Measurements from ENCODE around the gene CSF3. TPM values are rescaled to one million over a fixed set of nuclear protein-coding genes. Genes with fewer than 3 reads are reported as not detected.

Gene CSF3
- total RNA-seq, 4 donors from 2014 or later, result 2.6 to 38.9 TPM; not detected in 2

Small RNA genes lying within 50 kb of the gene (small RNA-seq; reads per million reads assigned to genes)
- 756 to 3,441 (median 1,630) reads per million in 4 donors for gene SNORD124

Other genes with a start within 250 kb of the CSF3 start
- 10 to 100 TPM in 1 of 4 donors, 1 to 10 TPM in 3; 2.2 to 13.5 (median 3.0) TPM for gene IKZF3, start 151.1 kb upstream of the CSF3 start, total RNA-seq
- gene ZPBP2, start 147.2 kb upstream of the CSF3 start, total RNA-seq, result under 1 TPM in 1 of 4 donors, not detected in 3; 0.27 TPM
- gene GSDMB, start 96.8 kb upstream of the CSF3 start, total RNA-seq, result 100 to 1,000 TPM; 109 to 142 (median 116) TPM
- 10 to 100 TPM; 47.4 to 78.9 (median 56.7) TPM for gene ORMDL3, start 87.8 kb upstream of the CSF3 start, total RNA-seq
- gene LRRC3C, start 87.7 kb upstream of the CSF3 start, total RNA-seq, result not detected
- gene GSDMA, start 52.4 kb upstream of the CSF3 start, total RNA-seq, result 1 to 10 TPM in 1 of 4 donors, not detected in 3; 3.7 TPM
- 100 to 1,000 TPM in 3 of 4 donors, 10 to 100 TPM in 1; 80.7 to 117 (median 112) TPM for gene PSMD3, start 34.6 kb upstream of the CSF3 start, total RNA-seq
- gene MED24, start 39.0 kb downstream of the CSF3 start, total RNA-seq, result 100 to 1,000 TPM in 2 of 4 donors, 10 to 100 TPM in 2; 64.3 to 294 (median 112) TPM
- gene THRA, start 47.5 kb downstream of the CSF3 start, total RNA-seq, result 10 to 100 TPM; 32.6 to 82.6 (median 58.6) TPM
- 10 to 100 TPM in 1 of 4 donors, 1 to 10 TPM in 3; 4.8 to 18.0 (median 7.3) TPM for gene NR1D1, start 85.1 kb downstream of the CSF3 start, total RNA-seq
- gene MSL1, start 106.5 kb downstream of the CSF3 start, total RNA-seq, result 100 to 1,000 TPM in 2 of 4 donors, 10 to 100 TPM in 2; 73.9 to 258 (median 90.6) TPM
- gene CASC3, start 125.1 kb downstream of the CSF3 start, total RNA-seq, result 10 to 100 TPM; 41.8 to 65.1 (median 51.0) TPM
- 100 to 1,000 TPM; 220 to 411 (median 308) TPM for gene RAPGEFL1, start 162.0 kb downstream of the CSF3 start, total RNA-seq
- gene WIPF2, start 203.9 kb downstream of the CSF3 start, total RNA-seq, result 10 to 100 TPM; 20.5 to 29.5 (median 25.3) TPM

Data from transverse colon (tissue), 4 donors.